GM21526 (cell line): Measurements from ENCODE around the gene TDRD7.
A peak's percentile ranks its signal among the peaks of the same experiment; 100 is the strongest.
"Not testable (repeated sequence)": the region's sequence is repeated elsewhere in the genome, so short reads cannot be mapped to it uniquely, and the experiment has no call there.

Source experiments
- ATAC-seq: cut with Tn5 transposase; IDR thresholded peaks from one replicate; pipeline ENCODE4 v1.9.1; 2021; ENCODE audit warnings: moderate library complexity; ENCODE audit not compliant: unreplicated experiment, low FRiP score

The TDRD7 gene

GRCh38 chr9:97474372-97474925 is 62.6 kb downstream of the TDRD7 start:
- ATAC-seq, result no peak

GRCh38 chr9:97475059-97475458 is 63.2 kb downstream of the TDRD7 start:
- ATAC-seq, result no peak

- no peak for ATAC-seq
Observed at GRCh38 chr9:97478301-97478981, 66.5 kb downstream of the TDRD7 start.

GRCh38 chr9:97479496-97480159 is 67.7 kb downstream of the TDRD7 start:
- ATAC-seq, result no peak

- ATAC-seq, result no peak
Observed at GRCh38 chr9:97480174-97480573, 68.3 kb downstream of the TDRD7 start.

- no peak for ATAC-seq
Observed at GRCh38 chr9:97480749-97481148, 68.9 kb downstream of the TDRD7 start.

- no peak for ATAC-seq
Observed at GRCh38 chr9:97484134-97484533, 72.2 kb downstream of the TDRD7 start.

GRCh38 chr9:97487107-97487506 is 75.2 kb downstream of the TDRD7 start:
- ATAC-seq, result no peak

- no peak for ATAC-seq
Observed at GRCh38 chr9:97487861-97488260, 76.0 kb downstream of the TDRD7 start.

GRCh38 chr9:97491216-97491999 is 79.5 kb downstream of the TDRD7 start:
- no peak for ATAC-seq

GRCh38 chr9:97497558-97498375 is 85.9 kb downstream of the TDRD7 start:
- not testable (repeated sequence) for ATAC-seq

GRCh38 chr9:97498846-97499245 is 87.0 kb downstream of the TDRD7 start:
- ATAC-seq, result not testable (repeated sequence)

GRCh38 chr9:97500263-97500662 is 88.4 kb downstream of the TDRD7 start:
- ATAC-seq, result no peak

- no peak for ATAC-seq
Observed at GRCh38 chr9:97500765-97501176, 88.9 kb downstream of the TDRD7 start.

- ATAC-seq, result peak; percentile 53
Observed at GRCh38 chr9:97501177-97501971, 89.5 kb downstream of the TDRD7 start, which contains the start of gene TMOD1. Gene TMOD1, plus strand, starts transcription at chr9:97501666. Its CDS starts 22,523 bp downstream, at chr9:97524189.

- peak; percentile 27 for ATAC-seq
Observed at GRCh38 chr9:97501972-97502221, 90.0 kb downstream of the TDRD7 start.

- ATAC-seq, result no peak
Observed at GRCh38 chr9:97502222-97502983, 90.5 kb downstream of the TDRD7 start.

GRCh38 chr9:97502984-97503861 is 91.3 kb downstream of the TDRD7 start:
- no peak for ATAC-seq
